NT2/D1 (cell line): Measurements from ENCODE around the gene PLA2G6.

Experiments used
- SUZ12 ChIP-seq: IDR thresholded peaks from 2 replicates; pipeline ENCODE4 v1.6.1; 2011; ENCODE audit not compliant: insufficient read length, insufficient read depth; ENCODE audit errors: extremely low read depth
- YY1 ChIP-seq: IDR thresholded peaks from 2 replicates; pipeline ENCODE4 v1.6.1; 2011; ENCODE audit not compliant: insufficient read length, insufficient read depth
- ZNF274 ChIP-seq: IDR thresholded peaks from 2 replicates; pipeline ENCODE4 v1.6.1; 2011; ENCODE audit warnings: mild to moderate bottlenecking, low read depth, low read length

- TF ChIP-seq YY1 (no peak), ZNF274 (no peak), SUZ12 (no peak)
These were observed 93.8 kb downstream of the PLA2G6 start for GRCh38 chr22:38087855-38088254.
